Measurements from ENCODE around the gene RAB5B.

The RAB5B gene

DNA sequence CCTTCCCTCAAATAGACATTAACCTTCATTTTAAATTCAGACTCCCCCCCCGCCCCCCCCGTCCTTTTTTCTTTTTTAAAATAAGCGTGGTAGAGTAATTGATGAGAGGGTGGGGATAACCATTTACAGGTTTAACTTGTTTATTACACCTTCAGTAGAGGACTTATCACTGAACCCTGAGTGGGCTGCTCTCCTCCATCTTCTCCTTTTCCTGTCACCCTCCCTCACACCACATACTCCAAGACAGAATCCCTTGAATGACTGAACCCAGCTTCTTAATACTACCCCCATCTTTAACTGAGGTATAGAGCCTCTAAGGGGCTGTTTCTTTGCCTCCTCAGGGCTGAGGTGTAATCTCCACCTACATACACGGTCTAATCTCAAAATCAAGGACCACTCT is 43.3 kb downstream of the RAB5B start:
- Histone ChIP-seq H3K4me3 (ENCODE audit: insufficient read depth, low read length, poor library complexity, severe bottlenecking) (no peak overlapping the region), H3K36me3 (ENCODE audit: low read length) (no peaks in the 10 kb centered on the region), H3K9ac (ENCODE audit: low read length) (no peak overlapping the region), H3K79me2 (ENCODE audit: insufficient read depth, low read length) (no peaks in the 10 kb centered on the region), H3K27me3 (ENCODE audit: low read length) (no peaks in the 10 kb centered on the region), H3K9me3 (ENCODE audit: insufficient read depth, low read length) (no peaks in the 10 kb centered on the region), H2AFZ (ENCODE audit: low read depth, low read length, severe bottlenecking) (no peak overlapping the region), H3F3A (ENCODE audit: insufficient read depth) (no peaks in the 10 kb centered on the region), H4K20me1 (ENCODE audit: low read depth, low read length) (no peaks in the 10 kb centered on the region), H3K27ac (ENCODE audit: low read depth, low read length) (no peak overlapping the region), H3K4me2 (ENCODE audit: low read depth, low read length, poor library complexity, severe bottlenecking) (no peak overlapping the region), H3K9me2 (replicated peaks; ENCODE audit: insufficient read depth, low read length) (no peaks in the 10 kb centered on the region)
- TF ChIP-seq EZH2phosphoT487 (conservative IDR thresholded peaks at IDR 0.05; ENCODE audit: low read length), result no peak
- no peak for TF ChIP-seq CTCF (IDR thresholded peaks at IDR 0.05; ENCODE audit: insufficient read depth, low read length, poor library complexity, severe bottlenecking)

DNA sequence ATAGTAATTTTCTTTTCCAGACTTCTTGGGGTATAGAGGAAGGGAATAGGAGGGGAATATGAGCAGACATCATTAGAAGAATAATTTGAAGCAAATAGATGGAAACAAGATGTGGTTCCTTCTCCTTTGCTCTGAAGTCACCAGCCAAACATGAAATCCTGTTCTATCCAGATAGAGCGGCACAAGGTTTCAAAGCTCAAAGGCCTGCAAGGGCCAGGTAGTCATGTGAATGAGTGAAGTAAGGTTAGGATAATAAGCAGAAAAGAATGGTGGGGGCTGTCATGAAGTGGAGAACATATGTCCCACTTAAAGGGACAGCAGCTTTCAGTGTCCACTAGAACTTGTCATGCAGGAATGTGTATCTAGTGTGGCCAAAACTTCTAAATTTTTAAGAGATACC is 44.5 kb downstream of the RAB5B start:
- Histone ChIP-seq H3K9me3 (ENCODE audit: insufficient read depth, low read length) (no peaks in the 10 kb centered on the region), H3K4me2 (ENCODE audit: low read depth, low read length, poor library complexity, severe bottlenecking) (no peak overlapping the region), H3K4me3 (ENCODE audit: insufficient read depth, low read length, poor library complexity, severe bottlenecking) (no peak overlapping the region), H4K20me1 (ENCODE audit: low read depth, low read length) (no peaks in the 10 kb centered on the region), H3K9me2 (replicated peaks; ENCODE audit: insufficient read depth, low read length) (no peaks in the 10 kb centered on the region), H3K9ac (ENCODE audit: low read length) (no peak overlapping the region), H3K36me3 (ENCODE audit: low read length) (no peaks in the 10 kb centered on the region), H3K27ac (ENCODE audit: low read depth, low read length) (no peak overlapping the region), H3K79me2 (ENCODE audit: insufficient read depth, low read length) (no peaks in the 10 kb centered on the region), H3K27me3 (ENCODE audit: low read length) (no peaks in the 10 kb centered on the region), H2AFZ (ENCODE audit: low read depth, low read length, severe bottlenecking) (no peak overlapping the region), H3F3A (ENCODE audit: insufficient read depth) (no peaks in the 10 kb centered on the region)
- TF ChIP-seq EZH2phosphoT487 (conservative IDR thresholded peaks at IDR 0.05; ENCODE audit: low read length) (no peak), CTCF (IDR thresholded peaks at IDR 0.05; ENCODE audit: insufficient read depth, low read length, poor library complexity, severe bottlenecking) (no peak)

DNA sequence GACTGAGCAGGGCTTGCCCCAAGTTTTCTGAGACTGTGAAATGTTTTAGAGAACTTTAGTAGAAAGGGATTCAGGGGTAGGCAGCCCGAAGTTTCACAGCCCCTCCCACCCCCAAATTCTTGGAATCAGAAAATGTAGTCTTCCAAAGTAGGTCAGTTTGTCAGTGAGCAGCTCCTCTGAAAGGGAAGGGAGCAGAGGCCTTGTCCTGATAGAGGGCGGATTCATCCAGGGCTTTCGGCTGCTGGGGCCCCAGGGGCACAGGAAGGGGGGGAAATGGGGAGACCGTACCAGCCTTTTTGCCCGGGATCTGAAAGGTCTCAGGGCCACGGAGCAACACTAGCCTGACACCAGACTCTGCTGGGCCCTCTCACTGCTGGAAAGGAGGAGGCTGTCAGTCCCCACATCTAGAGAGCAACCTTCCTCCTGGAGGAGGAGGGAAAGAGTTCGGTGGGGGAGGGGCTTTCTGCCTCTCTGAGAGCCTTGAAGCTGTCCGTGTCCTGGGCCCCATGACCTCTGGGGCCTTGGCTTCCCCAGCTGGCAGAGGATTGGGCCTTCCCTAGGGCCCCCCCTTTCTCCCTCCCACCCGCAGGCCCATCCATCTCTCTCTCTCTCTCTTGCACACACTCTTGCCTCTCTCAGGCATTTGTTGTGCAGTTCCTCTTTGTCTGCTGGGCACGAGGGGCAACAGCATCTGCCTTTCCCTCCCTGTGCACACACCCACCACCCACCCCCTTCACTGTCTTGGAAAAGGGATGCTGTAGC is 46.7 kb downstream of the RAB5B start, which contains the start of gene IKZF4:
IKZF4 (plus strand) TSS at position 621 of the 762 bp plus-strand sequence. CDS start 451 bp downstream, outside the sequence.
- no peaks in the 10 kb centered on the region for H3K79me2 ChIP-seq (ENCODE audit: insufficient read depth, low read length)
- TF ChIP-seq EZH2phosphoT487 (conservative IDR thresholded peaks at IDR 0.05; ENCODE audit: low read length) (no peak), CTCF (IDR thresholded peaks at IDR 0.05; ENCODE audit: insufficient read depth, low read length, poor library complexity, severe bottlenecking) (no peak)
- no peaks in the 10 kb centered on the region for H3K9me2 ChIP-seq (replicated peaks; ENCODE audit: insufficient read depth, low read length)
- H3K4me2 ChIP-seq (ENCODE audit: low read depth, low read length, poor library complexity, severe bottlenecking), result no peak within 1 kb of the TSS
- H3K36me3 ChIP-seq (ENCODE audit: low read length), result no peaks in the 10 kb centered on the region
- no peaks in the 10 kb centered on the region for H3K9me3 ChIP-seq (ENCODE audit: insufficient read depth, low read length)
- no peak within 1 kb of the TSS for H2AFZ ChIP-seq (ENCODE audit: low read depth, low read length, severe bottlenecking)
- no peak within 1 kb of the TSS for H3K27ac ChIP-seq (ENCODE audit: low read depth, low read length)
- no peaks in the 10 kb centered on the region for H3F3A ChIP-seq (ENCODE audit: insufficient read depth)
- H4K20me1 ChIP-seq (ENCODE audit: low read depth, low read length), result no peaks in the 10 kb centered on the region
- no peak within 1 kb of the TSS for H3K9ac ChIP-seq (ENCODE audit: low read length)
- H3K27me3 ChIP-seq (ENCODE audit: low read length), result no peaks in the 10 kb centered on the region
- no peak within 1 kb of the TSS for H3K4me3 ChIP-seq (ENCODE audit: insufficient read depth, low read length, poor library complexity, severe bottlenecking)
